ENCODE measurements around the gene PRCC. TPM values are rescaled to one million over a fixed set of nuclear protein-coding genes. Genes with fewer than 3 reads are reported as not detected.

PRCC gene
- total RNA-seq, 1 donor from 2014 or later, result 19.3 TPM

GRCh38 chr1:156811168-156811567, 43.8 kb downstream of the PRCC start:
- DNase-seq (ENCODE audit: low spot score), result no peak

GRCh38 chr1:156812293-156812990, 45.1 kb downstream of the PRCC start:
- DNase-seq (ENCODE audit: low spot score) (no peak), ATAC-seq (no peak)

More at GRCh38 chr1:156811168-156811567, 43.8 kb downstream of the PRCC start:
- ATAC-seq, result no peak

GRCh38 chr1:156813298-156813697, 46.0 kb downstream of the PRCC start:
- ATAC-seq (no peak), DNase-seq (ENCODE audit: low spot score) (no peak)

- DNase-seq (ENCODE audit: low spot score), result peak; percentile 51
- peak; percentile 75 for ATAC-seq
Measured at GRCh38 chr1:156813750-156814570, 46.6 kb downstream of the PRCC start.

GRCh38 chr1:156814571-156815260, 47.4 kb downstream of the PRCC start:
- ATAC-seq (no peak), DNase-seq (ENCODE audit: low spot score) (no peak)

- DNase-seq (ENCODE audit: low spot score) (no peak), ATAC-seq (peak; percentile 42)
Measured at GRCh38 chr1:156815307-156815826, 48.0 kb downstream of the PRCC start.

GRCh38 chr1:156815961-156816422, 48.7 kb downstream of the PRCC start:
- ATAC-seq (no peak), DNase-seq (ENCODE audit: low spot score) (no peak)

GRCh38 chr1:156816561-156817328, 49.4 kb downstream of the PRCC start, which contains the start of gene SH2D2A:
TSS of gene SH2D2A (minus strand) at chr1:156816848. CDS start at chr1:156816708, 140 bp downstream.
- DNase-seq (ENCODE audit: low spot score), result peak; percentile 55
- peak; percentile 49 for ATAC-seq

GRCh38 chr1:156821801-156822200, 54.5 kb downstream of the PRCC start:
- DNase-seq (ENCODE audit: low spot score), result no peak
- no peak for ATAC-seq

GRCh38 chr1:156822680-156823079, 55.3 kb downstream of the PRCC start:
- no peak for ATAC-seq
- DNase-seq (ENCODE audit: low spot score), result no peak

GRCh38 chr1:156823210-156823790, 56.0 kb downstream of the PRCC start:
- no peak for DNase-seq (ENCODE audit: low spot score)
- no peak for ATAC-seq

GRCh38 chr1:156826630-156827029, 59.3 kb downstream of the PRCC start:
- ATAC-seq (no peak), DNase-seq (ENCODE audit: low spot score) (no peak)

- DNase-seq (ENCODE audit: low spot score), result no peak
- ATAC-seq, result no peak
Measured at GRCh38 chr1:156828400-156829124, 61.2 kb downstream of the PRCC start.

GRCh38 chr1:156832434-156832833, 65.1 kb downstream of the PRCC start:
- ATAC-seq (no peak), DNase-seq (ENCODE audit: low spot score) (no peak)

GRCh38 chr1:156833603-156834002, 66.3 kb downstream of the PRCC start:
- ATAC-seq (no peak), DNase-seq (ENCODE audit: low spot score) (no peak)

GRCh38 chr1:156834322-156834721, 67.0 kb downstream of the PRCC start:
- DNase-seq (ENCODE audit: low spot score) (no peak), ATAC-seq (no peak)

GRCh38 chr1:156836041-156836654, 68.8 kb downstream of the PRCC start:
- ATAC-seq (no peak), DNase-seq (ENCODE audit: low spot score) (no peak)

GRCh38 chr1:156836892-156837291, 69.6 kb downstream of the PRCC start:
- no peak for DNase-seq (ENCODE audit: low spot score)

GRCh38 chr1:156838972-156839371, 71.6 kb downstream of the PRCC start:
- DNase-seq (ENCODE audit: low spot score), result no peak
- peak; percentile 84 for ATAC-seq

More at GRCh38 chr1:156836892-156837291, 69.6 kb downstream of the PRCC start:
- no peak for ATAC-seq
